Adrenal gland (tissue), 12 donors: ENCODE data around the gene ARHGEF38. TPM values are rescaled to one million over a fixed set of nuclear protein-coding genes. Genes with fewer than 3 reads are reported as not detected.

Experiments used
- DNase-seq, 7 donors: peaks; one replicate each; pipeline ENCODE4 v3.0.0-alpha.2; 2019 to 2020
- H3K27ac ChIP-seq, 5 donors: fragments of 200-600 bp; sonication (generic) in 4 of 5; 1 replicate in 3 of 5; 2 replicates in 2 of 5; pipeline versions ENCODE4 v1.5.1 to v1.8.0; 2016 to 2020; ENCODE audit warnings: mild to moderate bottlenecking in 1 of 5
- H3K27me3 ChIP-seq: fragments of 200-600 bp; 2 replicates; pipeline ENCODE4 v1.8.0; 2021
- H3K36me3 ChIP-seq, 2 donors: fragments of 200-600 bp; replicated peaks in 1 of 2; 1 replicate in 1 of 2; 2 replicates in 1 of 2; pipeline versions ENCODE4 v1.5.1 to v1.8.0; 2018 to 2022
- H3K4me1 ChIP-seq, 2 donors: fragments of 200-600 bp; replicated peaks in 1 of 2; 1 replicate in 1 of 2; 2 replicates in 1 of 2; pipeline versions ENCODE4 v1.5.1 to v1.8.0; 2018 to 2021
- H3K4me3 ChIP-seq, 4 donors: fragments of 200-600 bp; sonication (generic) in 3 of 4; one replicate each; pipeline ENCODE4 v1.5.1; 2016 to 2018
- H3K9me3 ChIP-seq, 3 donors: fragments of 200-600 bp; sonication (generic) in 1 of 3; replicated peaks in 1 of 3; 1 replicate in 2 of 3; 2 replicates in 1 of 3; pipeline versions ENCODE4 v1.5.1 to v1.8.0; 2016 to 2021
- POLR2A ChIP-seq, 2 donors: fragments of 450-650 bp; IDR thresholded peaks; one replicate each; pipeline ENCODE4 v1.6.1; 2017; ENCODE audit warnings: antibody characterized with exemption in 2 of 2, mild to moderate bottlenecking in 2 of 2, moderate library complexity in 1 of 2
- WGBS, 4 donors: extraction: QIAGEN DNeasy Blood & Tissue Kit in 2 of 4; methylation state at CpG; one replicate each; pipeline versions ENCODE4 v1.1.5 to v1.1.7; 2013 to 2017; 5-methylcytosine and 5-hydroxymethylcytosine counted together
- intact Hi-C, 2 donors: fragments of 100-400 bp; cut with DNase I; formaldehyde crosslinking; loops; one replicate each; pipeline versions ENCODE4 v1.14.1 to v1.15.0; 2022 to 2023
- polyA plus RNA-seq, 3 donors: library from polyadenylated mRNA; stranded (reverse); fragments of 200-250 nt in 2 of 3; fragments of 350-450 nt in 1 of 3; fragmentation: Illumina TruSeq in 1 of 3; extraction: RNeasy Lipid Tissue Mini Kit (QIAGEN cat#74804) in 1 of 3; gene quantifications; one replicate each; pipeline ENCODE4 v1.2.3, GENCODE V29; 2013 to 2014
- total RNA-seq, 9 donors: library from RNA; depleted of rRNA in 4 of 9; stranded (reverse); fragments of >200 nt in 4 of 9; fragments of 120-200 nt in 1 of 9; fragmentation: NEBNext Ultra II Directional in 1 of 9; extraction: Animal tissue kit (Norgen Biotek cat#: 25700) in 1 of 9; gene quantifications; one replicate each; pipeline versions ENCODE4 v1.1.0 to v1.2.4, GENCODE V29; 2013 to 2023
- TF ChIP-seq, protein P1 (sequence below), 6 experiments: fragments of 450-650 bp in 4 of 6; fragments of 200-600 bp in 2 of 6; sonication (generic) in 1 of 6; IDR thresholded peaks; 1 replicate in 5 of 6; 2 replicates in 1 of 6; pipeline versions ENCODE4 v1.5.1 to v1.8.0; 2016 to 2021; ENCODE audit warnings: antibody characterized with exemption in 6 of 6, mild to moderate bottlenecking in 2 of 6, moderate library complexity in 1 of 6
- donor health status: healthy with polysubstance abuse.
- donor health status: Bipolar disorder and iron deficiency.
- donor health status: DM: yes; HTN: yes; CAD: no.
- donor health status: DM: no; HTN: no; CAD: no.
- donor health status: DM: no; HTN: no; CAD: no.
- donor health status: DM: yes; HTN: yes; CAD: no.

ARHGEF38 gene
- total and polyA plus RNA-seq, 12 donors, result not detected

DNA sequence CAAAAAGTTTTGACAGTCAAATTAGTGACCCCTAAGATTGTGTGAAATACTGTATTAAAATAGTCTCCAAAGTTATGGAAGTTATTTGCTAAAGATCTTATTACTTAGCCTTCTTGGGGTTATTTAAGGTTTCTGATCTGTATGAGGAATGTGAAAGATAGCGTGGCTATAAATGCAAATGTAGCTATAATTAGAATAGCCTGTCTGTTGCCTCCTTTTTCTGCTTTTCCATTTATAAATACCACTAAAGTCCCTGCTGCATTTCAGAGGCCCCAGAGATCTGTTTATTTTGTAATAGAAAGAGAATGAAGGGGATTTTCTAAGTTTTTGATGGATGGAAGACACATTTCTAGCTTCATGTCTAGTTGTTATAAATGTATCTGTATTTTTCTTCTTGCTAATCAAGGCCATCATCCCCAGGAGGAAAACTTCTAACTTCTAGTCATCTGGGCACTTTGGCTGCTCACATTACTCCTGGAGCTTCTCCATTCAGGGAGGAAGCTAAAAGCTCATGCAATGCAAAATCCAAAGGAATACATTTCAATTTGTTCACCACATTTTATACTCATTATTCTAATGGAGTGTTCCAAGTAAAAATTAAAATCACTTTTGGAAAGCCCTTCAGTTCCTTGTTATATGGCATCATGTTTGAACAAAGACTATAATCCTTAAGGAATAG lies 82.1 kb downstream of the ARHGEF38 start:
- intact Hi-C loops, result no loop called here
- no peak overlapping the region for H3K27ac ChIP-seq
- WGBS, 4 donors, result 26 to 42% (median 31%) methylated on average over 1 of the region's 1 CpG

GRCh38 chr4:105637408-105638176 lies 85.2 kb downstream of the ARHGEF38 start:
- Histone ChIP-seq H3K36me3 (no peaks in the 10 kb centered on the region), H3K4me1 (peaks cover 0 to 7% of the 10 kb centered on the region in 2 donors), H3K27me3 (no peaks in the 10 kb centered on the region), H3K4me3 (no peak overlapping the region), H3K9me3 (no peaks in the 10 kb centered on the region), H3K27ac (no peak overlapping the region)
- intact Hi-C loops, result no loop called here
- DNase-seq, result peak; percentile 59 to 82 (median 73)
- 41 to 50% (median 46%) methylated on average over 4 of the region's 4 CpGs for WGBS, 4 donors
- TF ChIP-seq, protein P1, sequence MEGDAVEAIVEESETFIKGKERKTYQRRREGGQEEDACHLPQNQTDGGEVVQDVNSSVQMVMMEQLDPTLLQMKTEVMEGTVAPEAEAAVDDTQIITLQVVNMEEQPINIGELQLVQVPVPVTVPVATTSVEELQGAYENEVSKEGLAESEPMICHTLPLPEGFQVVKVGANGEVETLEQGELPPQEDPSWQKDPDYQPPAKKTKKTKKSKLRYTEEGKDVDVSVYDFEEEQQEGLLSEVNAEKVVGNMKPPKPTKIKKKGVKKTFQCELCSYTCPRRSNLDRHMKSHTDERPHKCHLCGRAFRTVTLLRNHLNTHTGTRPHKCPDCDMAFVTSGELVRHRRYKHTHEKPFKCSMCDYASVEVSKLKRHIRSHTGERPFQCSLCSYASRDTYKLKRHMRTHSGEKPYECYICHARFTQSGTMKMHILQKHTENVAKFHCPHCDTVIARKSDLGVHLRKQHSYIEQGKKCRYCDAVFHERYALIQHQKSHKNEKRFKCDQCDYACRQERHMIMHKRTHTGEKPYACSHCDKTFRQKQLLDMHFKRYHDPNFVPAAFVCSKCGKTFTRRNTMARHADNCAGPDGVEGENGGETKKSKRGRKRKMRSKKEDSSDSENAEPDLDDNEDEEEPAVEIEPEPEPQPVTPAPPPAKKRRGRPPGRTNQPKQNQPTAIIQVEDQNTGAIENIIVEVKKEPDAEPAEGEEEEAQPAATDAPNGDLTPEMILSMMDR (IDR thresholded peaks at IDR 0.05), result no peak
- no peak for TF ChIP-seq POLR2A (IDR thresholded peaks at IDR 0.05)

More for the DNA sequence above, 82.1 kb downstream of the ARHGEF38 start:
- H3K36me3 ChIP-seq, result no peaks in the 10 kb centered on the region
- no peak overlapping the region for H3K4me3 ChIP-seq
- no peak for TF ChIP-seq POLR2A (IDR thresholded peaks at IDR 0.05)
- TF ChIP-seq, protein P1 (IDR thresholded peaks at IDR 0.05), result no peak
- H3K9me3 ChIP-seq, result no peaks in the 10 kb centered on the region
- no peak for DNase-seq
- no peaks in the 10 kb centered on the region for H3K27me3 ChIP-seq
- H3K4me1 ChIP-seq, result peaks cover 0 to 7% of the 10 kb centered on the region in 2 donors

DNA sequence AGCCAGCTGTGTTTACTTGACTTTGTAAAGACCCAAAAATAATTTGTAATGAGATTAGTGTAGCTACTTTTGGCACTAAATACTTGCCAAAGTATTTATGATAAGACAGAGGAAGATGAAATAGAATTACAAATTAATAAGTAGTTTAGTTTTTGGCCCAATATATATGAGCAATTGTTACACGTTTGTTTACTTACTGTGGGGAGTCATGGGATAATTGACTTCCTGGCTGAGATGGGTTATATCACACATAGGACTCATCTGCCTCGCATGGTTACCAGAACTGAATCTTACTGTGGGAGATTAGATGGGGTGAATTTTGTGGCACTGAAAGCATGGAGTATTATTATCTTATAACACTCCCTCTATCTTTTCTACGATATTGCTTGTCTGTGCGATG lies 89.4 kb downstream of the ARHGEF38 start:
- no peak for DNase-seq
- H3K4me1 ChIP-seq, result peaks cover 0 to 7% of the 10 kb centered on the region in 2 donors
- TF ChIP-seq, protein P1 (IDR thresholded peaks at IDR 0.05), result no peak
- TF ChIP-seq POLR2A (IDR thresholded peaks at IDR 0.05), result no peak
- intact Hi-C loops, result no loop called here
- no peak overlapping the region for H3K27ac ChIP-seq
- no peaks in the 10 kb centered on the region for H3K9me3 ChIP-seq
- H3K36me3 ChIP-seq, result no peaks in the 10 kb centered on the region
- H3K4me3 ChIP-seq, result no peak overlapping the region
- WGBS, 4 donors, result 57 to 72% (median 63%) methylated on average over 4 of the region's 4 CpGs
- no peaks in the 10 kb centered on the region for H3K27me3 ChIP-seq

GRCh38 chr4:105644257-105644656 lies 91.8 kb downstream of the ARHGEF38 start:
- WGBS, 4 donors, result 35 to 60% (median 43%) methylated on average over 2 of the region's 2 CpGs
- no peak for TF ChIP-seq POLR2A (IDR thresholded peaks at IDR 0.05)
- TF ChIP-seq, protein P1 (IDR thresholded peaks at IDR 0.05), result no peak

More at GRCh38 chr4:105644257-105644656, 91.8 kb downstream of the ARHGEF38 start:
- intact Hi-C loops, result no loop called here
- no peaks in the 10 kb centered on the region for H3K27me3 ChIP-seq
- no peak overlapping the region for H3K4me3 ChIP-seq
- no peaks in the 10 kb centered on the region for H3K9me3 ChIP-seq
- no peaks in the 10 kb centered on the region for H3K4me1 ChIP-seq
- H3K36me3 ChIP-seq, result no peaks in the 10 kb centered on the region
- DNase-seq, result no peak
- no peak overlapping the region for H3K27ac ChIP-seq
